Smooth muscle cell of the brain vasculature (primary cell): ENCODE data around the gene PTGDR.
A peak's percentile ranks its signal among the peaks of the same experiment; 100 is the strongest.

Source experiments
- DNase-seq: peaks from one replicate; pipeline ENCODE4 v3.0.0-alpha.2; 2012; ENCODE audit warnings: low read depth, low spot score

The PTGDR gene

DNA sequence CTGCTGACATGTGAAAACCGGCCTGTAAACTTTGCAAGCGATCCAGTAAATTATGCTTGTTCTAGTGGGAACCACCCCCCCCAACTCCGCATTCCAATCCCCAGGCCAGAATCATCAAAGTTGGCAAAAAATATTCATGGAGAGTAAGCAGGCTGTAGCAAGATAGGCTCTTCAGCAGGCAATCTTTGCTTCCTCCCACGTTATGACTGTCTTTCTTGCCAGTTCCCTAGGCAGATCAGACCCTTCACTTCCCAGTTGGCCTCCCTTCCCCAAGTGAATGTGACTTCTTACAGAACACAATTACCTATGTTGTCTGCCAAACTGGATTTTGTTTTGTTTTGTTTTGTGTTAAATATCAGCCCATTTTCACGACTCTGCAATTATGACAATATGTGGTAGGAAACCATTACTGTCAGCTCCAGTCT lies 45.4 kb downstream of the PTGDR start:
- DNase-seq: no peak

DNA sequence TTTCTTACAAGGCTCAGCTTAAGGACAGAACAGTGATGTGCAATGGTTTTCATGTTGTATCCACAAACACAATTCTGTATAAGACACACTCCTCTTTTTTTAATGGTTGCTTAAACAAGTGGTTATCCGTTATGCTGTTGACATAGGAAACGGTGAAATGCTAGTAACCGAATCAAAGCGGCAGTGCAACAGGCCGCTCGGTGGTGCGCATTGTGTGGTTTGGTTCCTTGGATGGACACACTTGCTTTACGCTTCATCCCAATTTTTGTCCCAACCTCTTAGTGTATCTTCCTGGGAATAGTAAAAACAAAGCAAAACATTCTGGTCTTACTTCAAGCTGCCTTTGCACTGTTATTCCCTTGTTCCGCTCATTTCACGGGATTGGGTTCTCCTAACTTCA lies 46.0 kb downstream of the PTGDR start:
- DNase-seq: no peak

GRCh38 chr14:52313903-52314594 lies 46.6 kb downstream of the PTGDR start, which contains the start of gene PTGER2:
Gene PTGER2, plus strand, starts transcription at chr14:52314312. Its CDS starts 237 bp downstream, at chr14:52314549.
- DNase-seq: peak; percentile 65

DNA sequence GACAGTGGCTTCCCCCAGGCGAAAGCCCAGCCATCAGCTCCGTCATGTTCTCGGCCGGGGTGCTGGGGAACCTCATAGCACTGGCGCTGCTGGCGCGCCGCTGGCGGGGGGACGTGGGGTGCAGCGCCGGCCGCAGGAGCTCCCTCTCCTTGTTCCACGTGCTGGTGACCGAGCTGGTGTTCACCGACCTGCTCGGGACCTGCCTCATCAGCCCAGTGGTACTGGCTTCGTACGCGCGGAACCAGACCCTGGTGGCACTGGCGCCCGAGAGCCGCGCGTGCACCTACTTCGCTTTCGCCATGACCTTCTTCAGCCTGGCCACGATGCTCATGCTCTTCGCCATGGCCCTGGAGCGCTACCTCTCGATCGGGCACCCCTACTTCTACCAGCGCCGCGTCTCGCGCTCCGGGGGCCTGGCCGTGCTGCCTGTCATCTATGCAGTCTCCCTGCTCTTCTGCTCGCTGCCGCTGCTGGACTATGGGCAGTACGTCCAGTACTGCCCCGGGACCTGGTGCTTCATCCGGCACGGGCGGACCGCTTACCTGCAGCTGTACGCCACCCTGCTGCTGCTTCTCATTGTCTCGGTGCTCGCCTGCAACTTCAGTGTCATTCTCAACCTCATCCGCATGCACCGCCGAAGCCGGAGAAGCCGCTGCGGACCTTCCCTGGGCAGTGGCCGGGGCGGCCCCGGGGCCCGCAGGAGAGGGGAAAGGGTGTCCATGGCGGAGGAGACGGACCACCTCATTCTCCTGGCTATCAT lies 47.3 kb downstream of the PTGDR start:
- DNase-seq: no peak

GRCh38 chr14:52315355-52315718 lies 47.8 kb downstream of the PTGDR start:
- no peak for DNase-seq

DNA sequence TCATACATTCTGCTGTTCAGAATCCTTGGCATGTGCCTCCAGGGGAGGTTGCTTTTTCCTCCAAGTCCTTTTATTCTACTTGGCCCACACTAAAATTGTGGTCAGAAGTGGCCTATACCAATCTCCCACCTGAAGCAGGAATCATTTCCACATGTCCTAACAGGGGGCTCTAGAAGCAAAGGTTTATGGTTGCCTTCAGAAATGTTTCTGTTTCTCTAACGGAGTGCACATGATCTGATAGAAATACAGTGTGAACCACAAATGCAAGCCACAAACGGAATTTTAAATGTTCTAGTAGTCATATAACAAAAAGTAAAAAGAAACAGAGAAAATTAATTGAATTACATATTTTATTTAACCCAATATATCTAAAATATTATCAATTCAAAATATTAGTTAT lies 50.6 kb downstream of the PTGDR start:
- no peak for DNase-seq

- DNase-seq: no peak
Observed at GRCh38 chr14:52318826-52319645, 51.5 kb downstream of the PTGDR start.

GRCh38 chr14:52319919-52320318 lies 52.4 kb downstream of the PTGDR start:
- DNase-seq: no peak

DNA sequence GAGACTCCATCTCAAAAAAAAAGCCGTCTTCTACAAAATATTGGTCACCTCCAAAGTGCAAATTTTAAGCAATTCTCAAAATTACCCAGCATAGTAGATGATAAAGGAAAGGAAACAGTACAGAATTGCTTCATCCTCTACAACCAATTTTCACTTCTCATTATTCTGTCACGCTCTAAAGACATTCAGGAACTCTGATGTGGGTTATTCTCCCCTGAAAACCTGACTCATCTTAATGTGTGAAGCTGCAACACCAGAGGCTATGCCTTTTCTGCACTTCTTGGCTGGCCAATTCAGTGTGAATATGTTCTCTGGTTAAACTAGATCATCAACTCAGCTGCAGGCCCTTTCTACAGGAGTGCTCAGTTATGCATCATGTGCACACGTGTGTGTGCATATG lies 57.6 kb downstream of the PTGDR start:
- DNase-seq: no peak

DNA sequence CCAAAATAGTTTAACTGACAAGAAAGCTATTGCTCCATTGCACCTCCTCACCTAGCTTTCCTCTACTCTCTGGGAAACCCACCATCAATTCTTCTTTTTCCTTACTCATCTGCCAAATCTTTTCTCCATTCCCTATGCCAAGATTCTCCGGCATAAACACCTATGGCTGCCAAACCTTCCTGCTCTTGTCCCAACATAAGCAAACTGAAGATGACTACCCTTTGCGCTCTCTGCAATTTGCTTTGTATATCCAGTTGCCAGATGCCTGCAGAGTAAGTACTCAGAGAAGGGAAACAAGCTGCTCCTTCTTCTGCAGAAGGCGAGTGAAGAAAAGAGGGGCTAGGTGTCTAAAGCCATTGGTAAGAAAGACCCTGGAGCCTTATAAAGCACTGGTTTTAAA lies 58.1 kb downstream of the PTGDR start:
- DNase-seq: no peak
